GM12892 (cell line): ENCODE measurements around the gene PKN2.

ENCODE experiments used
- POLR2A ChIP-seq: IDR thresholded peaks from 2 replicates; pipeline ENCODE4 v1.6.1; 2011; ENCODE audit warnings: low read depth, low read length, control low read depth
- POLR2AphosphoS5 ChIP-seq: IDR thresholded peaks from 2 replicates; pipeline ENCODE4 v1.6.1; 2011; ENCODE audit warnings: low read depth, low read length, control low read depth
- TAF1 ChIP-seq: IDR thresholded peaks from 2 replicates; pipeline ENCODE4 v1.6.1; 2011; ENCODE audit warnings: low read depth, mild to moderate bottlenecking, control low read depth, low read length, borderline replicate concordance

GRCh38 chr1:88787023-88787903, 103.2 kb downstream of the PKN2 start:
- TF ChIP-seq POLR2A = no peak
- TF ChIP-seq POLR2AphosphoS5 = no peak
- TF ChIP-seq TAF1 = no peak
